GM20000 (cell line): ENCODE results near the gene CXCL5.

Source experiments
- DNase-seq: peaks from one replicate; pipeline ENCODE4 v3.0.0; 2012; ENCODE audit warnings: low spot score
- CTCF ChIP-seq: IDR thresholded peaks from 2 replicates; pipeline ENCODE4 v1.5.1; 2012; ENCODE audit warnings: mild to moderate bottlenecking, control low read depth; ENCODE audit errors: extremely low read depth, missing control alignments

CXCL5 gene

GRCh38 chr4:74004668-74005067 lies 6.2 kb upstream of the CXCL5 start:
- TF ChIP-seq CTCF: no peak
- DNase-seq: no peak

DNA sequence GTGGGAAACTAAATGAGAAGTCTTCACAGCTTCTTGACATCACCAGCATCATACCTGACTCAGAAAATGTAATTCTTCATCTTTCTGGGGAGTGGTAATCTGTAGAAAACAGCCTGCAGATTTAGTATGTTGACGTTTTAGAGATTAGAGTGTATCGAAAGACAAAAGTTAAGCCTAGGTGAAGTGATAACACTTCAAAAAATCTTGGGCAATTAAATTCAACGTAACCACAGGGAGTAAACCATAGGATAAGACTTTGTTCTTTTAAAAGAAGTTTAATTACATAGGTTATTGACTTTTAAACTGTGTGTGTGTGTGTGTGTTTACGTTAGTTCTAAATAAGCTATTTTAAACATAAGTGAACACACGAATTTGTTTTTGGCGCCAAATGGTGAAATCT lies 1.8 kb upstream of the CXCL5 start:
- DNase-seq: no peak
- TF ChIP-seq CTCF: no peak

GRCh38 chr4:73992050-73992449 lies 6.4 kb downstream of the CXCL5 start:
- TF ChIP-seq CTCF: no peak
- no peak for DNase-seq

GRCh38 chr4:73991742-73992000 lies 6.8 kb downstream of the CXCL5 start:
- no peak for DNase-seq
- no peak for TF ChIP-seq CTCF

GRCh38 chr4:73990988-73991741 lies 7.3 kb downstream of the CXCL5 start:
- TF ChIP-seq CTCF: no peak
- DNase-seq: no peak

DNA sequence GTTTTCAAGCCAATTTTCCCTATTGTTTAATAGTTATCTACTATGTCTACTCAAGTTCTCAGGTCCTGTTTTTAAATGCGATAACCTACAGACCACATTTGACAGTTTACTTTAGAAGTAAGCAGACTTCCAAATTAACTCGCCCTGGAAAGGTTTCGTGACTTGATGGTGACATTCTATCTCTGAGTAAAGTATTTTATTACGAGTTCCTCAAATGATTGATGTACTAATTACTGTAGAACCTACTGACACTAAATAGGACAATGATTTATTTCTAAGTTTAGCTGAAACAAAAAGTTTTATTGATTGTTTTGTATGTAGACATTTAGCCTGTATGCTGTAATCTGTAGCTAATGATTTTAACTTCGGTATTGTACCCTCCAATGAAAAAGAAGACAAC lies 8.5 kb downstream of the CXCL5 start:
- DNase-seq: no peak
- no peak for TF ChIP-seq CTCF

DNA sequence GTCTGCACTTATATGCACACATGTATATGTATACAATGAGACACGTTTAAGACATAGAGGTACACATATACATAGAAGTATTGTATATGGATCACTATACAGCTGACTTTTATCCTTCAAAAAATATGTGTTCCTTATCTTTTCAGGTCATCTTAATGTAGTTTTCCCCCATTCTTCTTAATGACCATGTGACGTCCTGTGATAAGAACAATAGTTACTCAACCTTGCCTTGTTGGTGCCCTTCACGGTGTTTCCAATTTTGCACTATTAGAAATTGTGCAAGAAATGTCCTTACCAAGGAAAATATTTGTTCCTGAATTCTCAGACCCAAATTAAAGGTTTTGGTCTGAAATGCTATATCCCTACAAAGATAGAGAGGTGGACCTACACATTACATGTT lies 9.4 kb downstream of the CXCL5 start:
- TF ChIP-seq CTCF: no peak
- DNase-seq: no peak
